Measurements from ENCODE around the gene OVOL3. TPM values are rescaled to one million over a fixed set of nuclear protein-coding genes. Genes with fewer than 3 reads are reported as not detected.
"Not testable (repeated sequence)": the region's sequence is repeated elsewhere in the genome, so short reads cannot be mapped to it uniquely, and the experiment has no call there.

OVOL3 gene
- total RNA-seq = not detected
- long read RNA-seq = 0 reads

DNA sequence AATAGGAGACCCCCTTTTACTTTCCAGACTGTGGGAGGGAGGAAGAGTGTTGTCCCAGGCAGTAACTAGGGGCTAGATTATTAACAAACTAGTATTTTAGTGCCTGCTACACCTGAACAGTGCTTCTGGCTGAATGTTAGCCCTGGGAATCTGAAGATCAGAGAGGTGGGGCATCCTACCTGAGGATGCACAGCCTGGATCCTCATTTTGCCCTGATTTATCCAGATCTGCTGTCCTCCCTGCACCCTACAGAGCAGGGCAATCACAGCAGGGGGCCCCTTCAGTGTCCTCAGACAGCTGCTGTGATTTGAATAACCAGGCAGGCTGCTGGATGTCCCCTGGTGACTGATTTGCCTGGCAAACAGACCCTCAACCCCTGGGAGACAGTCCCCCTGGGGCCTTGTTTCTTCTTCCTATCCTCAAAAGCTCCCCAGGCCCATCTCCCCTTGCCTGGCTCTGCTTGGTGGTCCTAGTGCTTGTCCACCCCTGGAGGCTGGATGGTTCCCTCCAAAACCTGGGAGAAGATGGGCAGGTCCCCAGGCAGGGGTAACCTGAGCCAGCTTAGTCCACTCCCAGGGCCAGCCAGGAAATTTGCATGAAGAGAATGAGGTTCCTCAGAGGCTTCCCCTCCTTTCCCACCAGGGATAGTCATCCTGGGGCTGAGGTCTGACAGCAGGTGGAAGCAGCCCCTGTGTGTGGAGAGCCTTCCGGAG is at the start of gene OVOL3:
Gene OVOL3 (plus strand): TSS at position 657 of the 713 bp plus-strand sequence. CDS start 60 bp downstream, outside the sequence.
- ATAC-seq = no peak
- DNase-seq = no peak
- intact Hi-C loops (cut with DNase I, micrococcal nuclease) = no loop called here

DNA sequence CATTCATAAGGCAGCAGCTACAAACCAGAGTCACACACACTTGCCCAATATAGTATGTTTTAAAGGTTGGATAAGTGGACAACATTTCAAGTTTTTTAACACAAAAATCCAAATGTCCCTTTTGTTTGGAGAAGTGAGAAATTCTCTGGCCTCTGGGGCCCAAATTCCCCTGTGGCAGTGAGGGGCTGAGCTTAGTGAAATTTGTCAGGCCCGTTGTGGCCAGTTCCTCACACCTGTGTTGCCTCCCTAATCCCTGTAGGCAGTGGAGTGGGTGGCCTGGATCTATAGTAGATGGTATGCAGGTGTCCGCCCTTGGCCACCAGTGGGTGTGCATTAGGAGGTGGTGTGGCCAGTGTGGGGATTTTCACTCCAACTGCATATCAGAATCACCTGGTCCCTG is 49.6 kb upstream of the OVOL3 start:
- intact Hi-C loops (cut with DNase I, micrococcal nuclease) = no loop called here
- DNase-seq = no peak
- no peak for ATAC-seq

DNA sequence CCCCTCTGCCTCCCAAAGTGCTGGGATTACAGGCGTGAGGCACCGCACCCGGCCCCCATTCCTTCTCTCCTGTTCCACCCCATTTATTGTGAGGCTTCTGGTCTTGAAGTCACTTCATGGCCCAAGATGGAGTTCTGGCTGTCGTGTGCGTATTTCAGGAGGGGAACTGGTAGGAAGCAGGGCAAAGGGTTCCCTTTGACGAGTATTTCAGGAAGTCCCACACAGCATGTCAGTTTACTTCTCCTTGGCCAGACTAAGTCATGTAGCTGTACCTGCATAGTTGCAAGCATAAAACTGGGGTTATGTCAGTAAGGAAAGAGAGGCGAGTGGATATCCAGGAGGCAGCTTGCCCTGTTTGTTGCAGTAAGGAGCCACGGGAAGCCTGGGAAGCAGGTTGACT is 46.1 kb upstream of the OVOL3 start:
- no peak for DNase-seq
- ATAC-seq = no peak
- intact Hi-C loops (cut with DNase I, micrococcal nuclease) = no loop called here

DNA sequence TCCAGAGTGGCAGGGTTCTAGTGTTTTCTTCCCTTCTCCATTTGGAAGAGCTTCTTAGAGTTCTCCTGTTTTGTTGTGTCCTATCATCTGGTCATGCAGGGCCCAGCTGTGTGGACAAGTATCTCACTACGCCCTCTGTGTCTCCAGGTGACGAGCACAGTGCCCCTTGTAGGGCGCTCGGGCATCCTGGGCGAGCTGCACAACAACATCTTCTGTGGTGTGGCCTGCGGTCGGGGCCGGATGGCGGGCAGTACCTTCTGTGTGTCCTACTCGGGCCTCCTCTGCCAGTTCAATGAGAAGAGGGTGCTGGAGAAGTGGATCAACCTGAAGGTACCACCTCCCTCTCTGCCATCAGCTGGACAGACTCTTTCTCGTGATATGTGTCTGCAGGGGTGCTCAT is 43.3 kb upstream of the OVOL3 start:
- DNase-seq = no peak
- ATAC-seq = no peak
- intact Hi-C loops (cut with DNase I, micrococcal nuclease) = no loop called here

DNA sequence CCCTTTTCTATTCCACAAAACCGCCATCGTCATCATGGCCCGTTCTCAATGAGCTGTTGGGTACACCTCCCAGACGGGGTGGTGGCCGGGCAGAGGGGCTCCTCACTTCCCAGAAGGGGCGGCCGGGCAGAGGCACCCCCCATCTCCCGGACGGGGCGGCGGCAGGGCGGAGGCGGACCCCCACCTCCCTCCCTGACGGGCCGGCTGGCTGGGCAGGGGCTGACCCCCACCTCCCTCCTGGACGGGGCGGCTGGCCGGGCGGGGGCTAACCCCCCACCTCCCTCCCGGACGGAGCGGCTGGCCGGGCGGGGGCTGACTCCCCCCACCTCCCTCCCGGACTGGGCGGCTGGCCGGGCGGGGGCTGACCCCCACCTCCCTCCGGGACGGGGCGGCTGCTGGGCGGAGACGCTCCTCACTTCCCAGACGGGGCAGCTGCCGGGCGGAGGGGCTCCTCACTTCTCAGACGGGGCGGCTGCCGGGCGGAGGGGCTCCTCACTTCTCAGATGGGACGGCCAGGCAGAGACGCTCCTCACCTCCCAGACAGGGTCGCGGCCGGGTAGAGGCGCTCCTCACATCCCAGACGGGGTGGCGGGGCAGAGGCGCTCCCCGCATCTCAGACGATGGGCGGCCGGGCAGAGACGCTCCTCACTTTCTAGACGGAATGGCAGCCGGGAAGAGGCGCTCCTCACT is 42.0 kb upstream of the OVOL3 start:
- ATAC-seq; intact Hi-C loops (cut with DNase I, micrococcal nuclease): not testable (repeated sequence)

DNA sequence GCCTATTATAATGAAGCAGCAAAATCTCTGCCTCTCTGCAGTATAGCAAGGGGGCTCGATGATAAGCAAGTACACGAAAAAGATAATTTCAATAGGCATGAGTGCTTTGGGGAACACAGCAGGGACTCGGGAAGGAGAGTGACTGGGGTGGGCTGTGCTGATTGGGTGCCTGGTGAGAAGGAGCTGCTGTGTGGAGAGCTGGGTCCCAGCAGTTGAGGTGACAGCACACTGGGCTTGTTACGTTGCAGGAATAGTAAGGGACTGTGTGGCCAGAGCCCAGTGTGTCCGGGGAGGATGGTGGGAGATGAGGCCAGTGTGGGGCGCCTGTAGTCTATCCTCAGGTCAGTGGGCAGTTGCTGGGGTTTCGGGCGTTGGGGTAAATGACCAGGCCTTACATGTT is 38.9 kb upstream of the OVOL3 start:
- intact Hi-C loops (cut with DNase I, micrococcal nuclease) = no loop called here
- DNase-seq = no peak
- ATAC-seq = no peak

More for the DNA sequence above, 42.0 kb upstream of the OVOL3 start:
- not testable (repeated sequence) for DNase-seq

DNA sequence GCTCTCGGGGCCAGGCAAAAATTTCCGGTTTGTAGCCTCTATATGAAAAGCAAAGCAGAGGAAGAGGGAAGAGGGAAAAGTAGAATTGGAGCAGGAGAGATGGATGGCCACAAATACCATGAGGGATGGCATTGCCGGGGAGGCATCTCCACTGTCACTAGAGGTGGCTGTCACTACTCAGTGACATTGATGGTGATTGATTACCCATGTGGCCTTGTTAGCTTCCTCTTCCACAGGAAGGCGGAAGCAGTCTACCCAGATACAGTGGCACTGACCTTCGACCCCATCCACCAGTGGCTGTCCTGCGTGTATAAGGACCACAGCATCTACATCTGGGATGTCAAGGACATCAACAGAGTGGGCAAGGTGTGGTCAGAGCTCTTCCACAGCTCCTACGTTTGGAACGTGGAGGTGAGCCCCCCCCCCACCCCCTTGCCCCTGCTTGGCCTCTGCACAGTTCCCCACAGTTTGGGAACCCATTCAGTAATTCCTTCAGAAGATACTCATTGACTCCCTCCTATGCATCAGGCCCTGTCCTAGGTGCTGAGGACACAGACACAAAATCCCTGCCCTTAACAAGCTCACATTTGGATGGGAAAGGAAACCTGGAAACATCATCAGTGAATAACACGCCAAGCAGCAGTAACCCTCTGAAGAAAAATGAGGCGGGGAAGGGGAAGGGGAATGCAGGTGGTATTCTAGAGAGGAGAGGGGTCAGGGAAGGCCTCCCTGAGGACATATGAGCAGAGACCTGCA is 37.6 kb upstream of the OVOL3 start:
- no peak for DNase-seq
- intact Hi-C loops (cut with DNase I, micrococcal nuclease) = no loop called here
- peak; percentile 55 for ATAC-seq

DNA sequence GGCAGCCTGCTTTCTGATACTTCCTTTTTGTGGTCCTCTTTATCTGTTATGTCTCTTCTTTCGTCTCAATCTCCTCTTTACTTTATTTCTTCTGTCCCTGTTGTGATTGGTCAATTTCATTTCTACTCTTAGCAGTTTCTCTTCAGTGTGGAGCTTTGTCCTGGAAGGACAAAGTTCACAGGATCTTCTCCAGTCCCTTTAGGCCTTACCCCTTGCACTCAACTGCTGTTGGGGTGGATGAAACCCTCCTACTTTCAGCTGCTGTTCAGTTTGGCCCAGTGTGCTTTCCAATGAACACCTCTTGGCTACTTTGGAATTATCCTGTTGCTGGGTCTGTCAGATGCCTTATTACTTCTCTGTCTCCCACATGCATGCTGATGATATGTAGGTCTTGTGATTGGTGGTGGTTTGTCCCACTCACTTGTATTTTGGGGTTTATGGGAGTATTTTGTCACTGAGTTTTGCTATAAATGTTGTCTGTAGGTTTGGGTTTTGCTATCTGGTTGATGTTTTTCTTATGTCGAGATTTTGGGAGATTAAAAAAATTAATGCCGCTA is 31.5 kb upstream of the OVOL3 start:
- DNase-seq (no peak), ATAC-seq (no peak)
- intact Hi-C loops (cut with DNase I, micrococcal nuclease) = no loop called here

DNA sequence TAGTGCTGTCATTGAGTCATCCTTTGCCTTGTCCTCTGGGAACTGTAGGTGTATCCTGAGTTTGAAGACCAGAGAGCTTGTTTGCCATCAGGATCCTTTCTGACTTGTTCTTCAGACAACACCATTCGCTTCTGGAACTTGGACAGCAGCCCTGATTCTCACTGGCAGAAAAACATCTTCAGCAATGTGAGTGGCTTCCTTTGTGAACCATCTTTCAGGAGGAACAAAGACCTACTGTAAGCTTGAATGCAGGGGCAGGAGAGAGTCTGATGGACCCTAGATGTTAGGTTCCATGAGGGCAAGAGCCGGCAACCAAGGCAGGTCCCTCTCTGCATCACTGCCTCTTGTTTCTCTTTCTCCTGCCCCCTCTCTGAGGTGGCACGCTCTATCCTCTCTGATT is 29.6 kb upstream of the OVOL3 start:
- no peak for DNase-seq
- no peak for ATAC-seq
- intact Hi-C loops (cut with DNase I, micrococcal nuclease) = no loop called here

DNA sequence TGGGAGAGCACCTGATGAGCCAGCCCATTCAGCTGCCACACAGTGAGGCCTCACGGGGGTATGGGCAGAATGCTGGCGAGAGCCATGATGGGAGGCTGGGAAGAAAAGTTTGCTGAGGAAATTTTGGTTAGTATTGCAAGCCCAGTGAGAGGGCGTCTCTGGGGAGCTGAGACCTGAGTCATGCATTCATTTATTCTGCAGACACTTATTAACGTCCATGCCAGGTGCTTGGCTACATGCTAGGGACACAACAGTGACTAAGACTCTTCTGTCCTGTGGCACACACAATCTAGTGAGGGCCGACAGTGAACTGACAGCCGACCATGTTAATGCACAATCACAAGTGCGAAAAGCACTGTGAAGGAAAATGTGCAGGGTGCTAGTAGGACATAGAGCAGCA is 29.0 kb upstream of the OVOL3 start:
- intact Hi-C loops (cut with DNase I, micrococcal nuclease) = no loop called here
- DNase-seq (no peak), ATAC-seq (no peak)

DNA sequence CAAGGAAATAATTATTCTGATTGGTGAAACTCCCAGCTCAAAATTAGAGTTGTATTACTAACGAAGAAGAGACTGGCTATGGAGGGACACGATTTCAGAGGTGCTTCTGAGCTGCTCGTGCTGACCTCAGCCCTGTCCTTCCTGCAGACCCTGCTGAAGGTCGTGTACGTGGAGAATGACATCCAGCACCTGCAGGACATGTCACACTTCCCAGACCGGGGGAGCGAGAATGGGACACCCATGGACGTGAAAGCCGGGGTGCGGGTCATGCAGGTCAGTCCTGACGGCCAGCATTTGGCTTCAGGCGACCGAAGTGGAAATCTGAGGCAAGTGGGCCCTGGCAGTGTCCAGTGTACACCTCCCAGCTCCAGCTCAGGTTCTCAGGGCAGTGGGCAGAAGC is 28.0 kb upstream of the OVOL3 start:
- no peak for DNase-seq
- ATAC-seq = no peak
- intact Hi-C loops (cut with DNase I, micrococcal nuclease) = no loop called here

DNA sequence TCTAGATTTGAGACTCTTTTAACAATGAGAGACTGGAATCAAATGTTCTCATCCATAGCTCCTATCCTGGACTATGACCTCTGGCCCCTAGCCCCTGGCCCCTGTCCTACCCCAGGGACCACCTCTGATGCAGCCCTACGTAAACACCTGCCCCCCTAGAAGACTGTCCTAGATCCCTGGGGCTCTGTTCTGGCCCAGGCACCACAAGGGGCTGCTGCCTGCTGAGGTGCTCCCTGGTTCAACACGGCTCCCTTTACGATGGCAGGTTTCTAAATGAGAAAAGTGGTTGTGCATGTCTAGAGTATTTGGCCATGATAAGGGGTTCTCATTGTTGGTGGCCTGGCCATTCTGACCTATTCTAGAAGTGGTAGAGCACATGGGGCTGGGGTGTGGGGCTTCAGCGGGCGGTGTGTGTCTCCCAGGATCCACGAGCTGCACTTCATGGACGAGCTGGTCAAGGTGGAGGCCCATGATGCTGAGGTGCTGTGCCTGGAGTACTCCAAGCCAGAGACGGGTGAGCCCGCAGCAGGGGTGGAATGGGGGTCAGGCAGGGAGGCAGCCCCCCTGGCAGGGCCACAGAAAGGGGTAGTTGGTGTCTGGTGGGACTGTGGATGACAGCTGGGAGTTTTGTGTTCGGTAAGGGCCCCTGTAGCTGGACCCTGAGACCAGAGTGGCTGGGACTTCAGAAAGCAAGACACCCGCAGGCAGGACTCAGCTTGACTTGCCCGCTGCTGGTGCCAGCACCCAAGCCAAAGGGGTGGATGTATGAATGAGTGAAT is 26.5 kb upstream of the OVOL3 start:
- ATAC-seq (no peak), DNase-seq (no peak)
- intact Hi-C loops (cut with DNase I, micrococcal nuclease) = no loop called here

DNA sequence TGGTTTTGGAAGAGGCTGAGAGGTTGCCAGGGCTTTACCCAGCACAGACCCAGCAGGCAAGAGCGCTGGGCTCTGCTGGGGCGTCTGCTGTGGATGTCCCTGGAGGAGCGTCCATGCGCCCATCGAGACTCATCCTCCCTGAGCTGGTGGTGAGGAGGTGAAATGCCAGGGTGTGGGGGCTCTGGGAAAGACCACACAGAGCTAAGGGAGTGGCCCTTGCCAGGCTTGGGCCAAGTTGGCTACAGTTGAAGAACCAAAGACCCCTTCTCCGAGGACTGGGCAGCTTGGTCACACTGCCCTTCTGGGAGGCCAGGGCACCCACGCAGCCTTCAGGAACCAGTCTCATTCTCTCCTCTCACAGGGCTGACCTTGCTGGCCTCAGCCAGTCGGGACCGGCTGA is 24.6 kb upstream of the OVOL3 start:
- DNase-seq (no peak), ATAC-seq (no peak)
- intact Hi-C loops (cut with DNase I, micrococcal nuclease) = no loop called here

DNA sequence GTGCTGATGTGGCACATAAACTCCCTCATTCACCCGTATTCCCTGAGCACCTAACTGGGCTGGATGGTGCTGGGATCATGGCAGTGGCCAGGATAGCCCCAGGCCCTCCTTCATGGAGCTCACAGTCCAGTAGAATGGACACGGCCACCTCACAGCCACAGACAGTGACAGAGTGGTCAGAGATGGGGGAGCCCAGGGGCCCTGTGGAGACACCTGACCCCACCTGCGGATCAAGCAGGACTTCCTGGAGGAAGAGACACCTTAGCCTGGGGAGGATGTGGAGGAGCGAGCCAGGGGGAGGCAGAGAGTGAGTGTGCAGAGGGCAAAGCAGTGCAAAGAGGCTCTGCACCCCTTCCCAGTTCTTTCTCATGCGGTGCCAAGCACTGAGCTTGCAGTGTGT is 21.1 kb upstream of the OVOL3 start:
- intact Hi-C loops (cut with DNase I, micrococcal nuclease) = no loop called here
- DNase-seq = no peak
- no peak for ATAC-seq

DNA sequence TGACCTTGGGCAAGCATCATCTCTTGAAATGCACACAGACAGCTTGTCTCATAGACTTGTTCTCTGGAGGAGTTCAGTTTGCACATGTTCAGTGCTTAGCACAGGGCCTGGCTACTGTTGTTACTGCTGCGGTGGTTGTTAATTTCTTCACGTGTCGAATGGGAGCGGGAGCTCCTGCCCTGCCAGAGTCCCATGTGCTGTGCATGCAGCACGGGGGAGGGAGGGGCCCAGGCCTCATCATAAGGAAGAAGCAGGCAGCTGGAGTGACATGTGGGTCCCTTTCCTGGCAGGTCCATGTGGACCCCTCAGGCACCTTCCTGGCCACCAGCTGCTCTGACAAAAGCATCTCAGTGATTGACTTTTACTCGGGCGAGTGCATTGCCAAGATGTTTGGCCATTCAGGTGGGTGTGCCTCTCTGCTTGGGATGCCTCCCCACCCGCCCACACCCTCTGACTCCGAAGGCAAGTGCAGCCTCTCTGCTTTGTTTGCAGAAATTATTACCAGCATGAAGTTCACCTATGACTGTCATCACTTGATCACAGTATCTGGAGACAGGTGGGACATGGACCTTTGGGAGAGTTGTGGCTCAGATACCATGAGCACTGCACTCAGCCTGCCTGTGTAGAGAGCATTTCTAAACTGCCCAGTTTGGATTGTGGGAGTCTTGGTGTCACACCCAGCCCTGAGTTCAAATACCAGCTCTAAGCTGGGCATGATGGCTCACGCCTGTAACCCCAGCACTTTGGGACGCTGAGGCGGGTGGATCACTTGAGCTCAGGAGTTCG is 19.8 kb upstream of the OVOL3 start:
- intact Hi-C loops (cut with DNase I, micrococcal nuclease) = no loop called here
- DNase-seq = no peak
- peak; percentile 59 for ATAC-seq

DNA sequence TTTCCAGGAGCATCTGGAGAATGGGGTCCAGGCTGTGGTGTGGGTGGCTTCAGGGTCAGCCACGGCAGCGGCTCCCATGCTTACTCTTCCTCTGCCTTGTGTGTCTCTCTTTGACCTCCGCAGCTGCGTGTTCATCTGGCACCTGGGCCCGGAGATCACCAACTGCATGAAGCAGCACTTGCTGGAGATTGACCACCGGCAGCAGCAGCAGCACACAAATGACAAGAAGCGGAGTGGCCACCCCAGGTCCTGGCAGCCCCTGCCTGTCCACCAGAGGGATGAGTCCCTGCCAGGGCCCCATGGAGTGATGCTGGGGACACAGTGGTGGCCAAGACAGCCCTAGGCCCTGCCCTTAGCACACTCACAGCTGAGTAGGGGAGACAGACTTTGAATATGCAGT is 18.4 kb upstream of the OVOL3 start:
- DNase-seq = no peak
- ATAC-seq = no peak
- intact Hi-C loops (cut with DNase I, micrococcal nuclease) = no loop called here

DNA sequence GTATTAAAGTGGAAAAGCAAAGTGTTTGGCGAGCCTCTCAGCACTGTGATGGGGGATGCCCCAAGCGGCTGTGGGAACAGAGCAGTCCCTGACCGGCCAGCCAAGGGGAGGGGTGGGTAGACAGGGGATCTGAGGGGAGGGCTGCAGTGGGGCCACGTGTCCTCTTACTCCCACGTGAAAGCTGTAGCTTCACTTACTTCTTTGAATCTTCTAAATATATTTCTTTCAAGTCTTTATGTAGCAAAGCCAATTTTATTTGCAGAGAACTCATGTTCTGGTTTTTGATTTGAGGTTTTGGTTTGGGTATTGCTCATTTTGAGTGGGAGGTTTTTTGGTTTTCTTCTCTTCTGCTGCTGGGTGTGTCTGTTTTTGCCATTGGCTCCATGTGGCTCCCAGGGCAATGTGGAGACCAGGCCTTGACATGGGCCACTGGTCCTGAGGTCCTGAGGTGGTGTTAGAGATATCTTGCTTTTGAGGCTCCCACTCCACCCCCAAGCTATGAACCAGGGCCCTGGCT is 17.7 kb upstream of the OVOL3 start:
- intact Hi-C loops (cut with DNase I, micrococcal nuclease) = no loop called here
- ATAC-seq (no peak), DNase-seq (no peak)

DNA sequence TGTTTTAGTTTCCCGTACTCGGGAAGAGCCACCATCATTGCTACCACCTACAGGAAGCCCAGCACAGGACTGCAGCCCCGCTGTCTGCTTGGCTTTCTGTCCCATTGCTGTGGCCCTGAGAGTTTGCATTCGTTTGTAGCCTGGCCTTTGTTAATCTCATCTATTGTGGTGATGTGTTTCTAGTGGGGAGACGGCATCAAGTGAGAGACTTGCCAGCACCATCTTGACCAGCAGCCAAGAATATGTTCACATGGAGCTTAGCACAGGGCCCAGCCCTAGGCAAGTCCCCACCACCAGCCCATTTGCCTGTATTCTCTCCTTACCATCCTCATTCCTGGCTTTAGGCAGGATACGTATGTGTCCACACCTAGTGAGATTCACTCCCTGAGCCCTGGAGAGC is 17.3 kb upstream of the OVOL3 start:
- ATAC-seq = no peak
- no peak for DNase-seq
- intact Hi-C loops (cut with DNase I, micrococcal nuclease) = no loop called here
